HG02759 (cell line): ENCODE results near the gene KDM2A.
"Not testable (repeated sequence)": the region's sequence is repeated elsewhere in the genome, so short reads cannot be mapped to it uniquely, and the experiment has no call there.

ENCODE experiments used
- ATAC-seq: cut with Tn5 transposase; IDR thresholded peaks from one replicate; pipeline ENCODE4 v1.9.1; 2021; ENCODE audit warnings: mild to moderate bottlenecking, moderate library complexity; ENCODE audit not compliant: unreplicated experiment

The KDM2A gene

GRCh38 chr11:67167091-67167490, 48.0 kb downstream of the KDM2A start:
- ATAC-seq: no peak

GRCh38 chr11:67167719-67168118, 48.7 kb downstream of the KDM2A start:
- ATAC-seq: no peak

- ATAC-seq: not testable (repeated sequence)
These were observed 49.8 kb downstream of the KDM2A start for GRCh38 chr11:67168911-67169310.

- no peak for ATAC-seq
These were observed 55.2 kb downstream of the KDM2A start for GRCh38 chr11:67174311-67174710.

- no peak for ATAC-seq
These were observed 58.6 kb downstream of the KDM2A start for GRCh38 chr11:67177399-67178281.

GRCh38 chr11:67178421-67178820, 59.4 kb downstream of the KDM2A start:
- no peak for ATAC-seq

- no peak for ATAC-seq
These were observed 59.8 kb downstream of the KDM2A start for GRCh38 chr11:67178878-67179277.

- no peak for ATAC-seq
These were observed 60.9 kb downstream of the KDM2A start for GRCh38 chr11:67179892-67180490.

- ATAC-seq: no peak
These were observed 75.0 kb downstream of the KDM2A start for GRCh38 chr11:67194096-67194495.

GRCh38 chr11:67195971-67196456, 77.0 kb downstream of the KDM2A start:
- no peak for ATAC-seq

GRCh38 chr11:67197606-67198005, 78.5 kb downstream of the KDM2A start:
- no peak for ATAC-seq

GRCh38 chr11:67198781-67199180, 79.7 kb downstream of the KDM2A start:
- ATAC-seq: not testable (repeated sequence)

GRCh38 chr11:67199751-67200150, 80.7 kb downstream of the KDM2A start:
- no peak for ATAC-seq

- no peak for ATAC-seq
These were observed 83.0 kb downstream of the KDM2A start for GRCh38 chr11:67202028-67202427.

- no peak for ATAC-seq
These were observed 85.8 kb downstream of the KDM2A start for GRCh38 chr11:67204822-67205221.

GRCh38 chr11:67209222-67209621, 90.2 kb downstream of the KDM2A start:
- not testable (repeated sequence) for ATAC-seq

- ATAC-seq: no peak
These were observed 92.8 kb downstream of the KDM2A start for GRCh38 chr11:67211656-67212436.

- ATAC-seq: no peak
These were observed 94.1 kb downstream of the KDM2A start for GRCh38 chr11:67213178-67213621.

GRCh38 chr11:67227726-67228125, 108.7 kb downstream of the KDM2A start:
- no peak for ATAC-seq

GRCh38 chr11:67230406-67230805, 111.3 kb downstream of the KDM2A start:
- no peak for ATAC-seq

GRCh38 chr11:67230886-67231285, 111.8 kb downstream of the KDM2A start:
- no peak for ATAC-seq
